GM18517 (cell line): ENCODE measurements around the gene HYAL2.
A peak's percentile ranks its signal among the peaks of the same experiment; 100 is the strongest.
"Not testable (repeated sequence)": the region's sequence is repeated elsewhere in the genome, so short reads cannot be mapped to it uniquely, and the experiment has no call there.

Experiments used
- ATAC-seq: cut with Tn5 transposase; IDR thresholded peaks from one replicate; pipeline ENCODE4 v1.9.1; 2021; ENCODE audit warnings: mild to moderate bottlenecking, moderate library complexity; ENCODE audit not compliant: unreplicated experiment

The HYAL2 gene

GRCh38 chr3:50293079-50293801, 29.3 kb downstream of the HYAL2 start:
- ATAC-seq: no peak

DNA sequence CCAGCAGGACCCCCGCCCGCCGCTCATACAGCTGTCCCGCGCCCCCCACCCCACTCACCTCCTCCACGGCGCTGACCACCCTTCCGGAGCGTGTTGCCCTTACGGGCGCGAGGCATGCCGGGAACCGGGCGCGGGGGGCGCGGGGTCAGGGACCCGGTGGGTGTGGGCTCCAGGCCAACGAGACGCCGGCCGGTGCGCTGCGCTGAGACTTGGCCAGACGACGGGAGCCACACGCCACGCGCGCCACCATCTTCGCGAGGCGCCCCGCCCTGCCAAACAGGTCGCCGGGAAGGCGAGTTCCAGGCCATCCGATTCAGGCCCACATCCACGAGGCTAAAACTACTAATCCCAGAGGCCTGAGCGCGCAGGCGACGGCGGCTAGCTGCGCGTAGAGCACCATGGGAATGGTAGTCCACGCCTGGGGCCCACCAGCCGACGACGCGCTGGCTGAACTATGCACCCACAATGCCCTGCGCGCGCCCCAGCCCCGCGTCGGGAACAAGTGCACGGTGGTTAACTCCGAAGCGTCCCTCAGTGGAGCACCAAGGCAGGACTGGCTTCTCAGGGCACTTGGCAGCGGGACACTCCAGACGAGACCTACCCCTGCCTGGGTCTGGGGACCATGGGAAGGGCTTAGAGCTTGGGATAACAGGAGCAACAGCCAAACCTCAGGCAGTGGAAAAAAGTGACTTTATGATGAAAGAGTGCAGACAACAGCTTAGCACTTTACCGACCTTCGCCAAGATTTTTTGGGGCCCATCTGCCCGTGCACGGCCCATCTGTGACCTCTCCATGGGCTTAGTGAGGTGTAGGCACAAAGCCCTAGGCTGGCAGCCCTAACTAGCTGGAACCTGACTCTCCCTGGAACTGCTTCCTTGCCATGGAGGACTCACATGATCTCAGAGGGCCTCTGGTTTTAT, 30.1 kb downstream of the HYAL2 start, which contains the start of gene IFRD2:
IFRD2 (minus strand) TSS at position 271 of the 920 bp plus-strand sequence; CDS start at position 116, 155 bp downstream.
- peak; percentile 91 for ATAC-seq

DNA sequence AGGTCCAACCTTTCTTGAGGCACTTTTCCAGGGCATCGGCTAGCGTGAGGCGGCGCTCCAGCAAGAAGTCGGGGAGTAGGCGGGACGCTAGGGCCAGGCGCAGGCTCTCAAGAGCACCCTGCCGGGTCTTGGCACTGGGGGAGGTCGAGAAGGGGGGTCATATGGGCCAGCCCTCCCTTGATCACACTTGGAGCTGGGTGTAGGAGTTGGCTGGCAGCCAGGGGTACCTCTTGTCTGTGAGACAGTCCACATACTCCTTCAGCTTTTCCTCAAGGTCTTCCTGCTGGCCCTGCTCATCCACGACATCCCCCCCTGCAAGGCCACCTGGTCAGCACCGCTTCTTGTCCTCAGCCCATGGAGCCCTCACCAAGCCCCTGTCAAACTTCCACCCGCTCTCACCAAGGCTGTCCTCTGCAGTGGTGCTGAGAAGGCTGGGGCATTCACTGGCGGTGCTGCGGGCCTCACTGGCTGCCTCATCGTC, 32.3 kb downstream of the HYAL2 start:
- no peak for ATAC-seq

- no peak for ATAC-seq
Observed at GRCh38 chr3:50289130-50289529, 33.4 kb downstream of the HYAL2 start.

DNA sequence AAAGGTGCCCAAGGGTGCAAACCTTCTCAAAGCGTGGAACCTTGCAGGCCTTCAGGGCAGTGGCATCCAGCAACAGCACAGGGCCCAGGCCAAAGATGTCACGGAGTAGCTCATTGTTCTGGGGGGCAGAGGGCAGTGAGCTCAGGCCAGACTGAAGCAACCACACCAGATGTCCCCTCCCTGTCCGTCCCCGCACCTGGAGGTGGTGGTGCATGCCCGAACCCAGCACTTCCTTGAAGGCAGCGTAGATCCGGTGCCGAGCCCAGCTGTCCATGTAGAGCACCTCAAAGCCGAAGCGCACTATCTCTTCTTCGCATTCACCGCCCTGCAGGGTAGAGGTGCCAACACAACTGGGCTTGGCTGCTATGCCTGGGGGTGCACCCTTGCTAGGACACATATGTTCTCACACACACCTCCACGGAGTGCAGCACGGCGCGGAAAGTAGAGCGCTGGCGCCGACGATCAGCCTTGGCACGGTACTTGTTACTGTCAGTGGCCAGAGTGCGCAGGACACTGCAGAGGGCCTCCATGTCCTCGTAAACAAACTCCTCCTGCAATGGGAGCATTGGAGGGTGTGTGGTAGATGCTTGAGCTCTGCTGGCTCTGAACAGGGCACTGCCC, 34.0 kb downstream of the HYAL2 start:
- ATAC-seq: no peak

DNA sequence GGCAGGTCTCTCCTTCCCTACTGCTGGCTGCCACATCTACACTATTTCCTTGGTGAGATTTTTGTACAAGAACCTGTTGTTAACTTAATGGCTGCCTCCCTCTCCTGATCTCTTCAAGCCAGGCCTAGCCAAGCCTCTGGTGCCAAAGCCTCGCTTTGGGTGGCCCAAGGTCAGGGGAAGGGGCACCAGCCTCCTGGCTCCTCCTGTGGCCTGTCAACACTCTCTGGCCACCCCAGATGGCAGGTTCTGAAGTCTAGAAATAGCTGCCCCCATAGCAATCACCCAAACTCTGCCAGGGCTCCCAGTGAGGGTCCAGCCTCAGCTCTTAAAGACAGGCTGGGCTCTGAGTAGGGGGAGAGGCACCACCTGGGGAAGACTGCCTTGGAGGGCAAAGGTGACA, 35.3 kb downstream of the HYAL2 start:
- no peak for ATAC-seq

DNA sequence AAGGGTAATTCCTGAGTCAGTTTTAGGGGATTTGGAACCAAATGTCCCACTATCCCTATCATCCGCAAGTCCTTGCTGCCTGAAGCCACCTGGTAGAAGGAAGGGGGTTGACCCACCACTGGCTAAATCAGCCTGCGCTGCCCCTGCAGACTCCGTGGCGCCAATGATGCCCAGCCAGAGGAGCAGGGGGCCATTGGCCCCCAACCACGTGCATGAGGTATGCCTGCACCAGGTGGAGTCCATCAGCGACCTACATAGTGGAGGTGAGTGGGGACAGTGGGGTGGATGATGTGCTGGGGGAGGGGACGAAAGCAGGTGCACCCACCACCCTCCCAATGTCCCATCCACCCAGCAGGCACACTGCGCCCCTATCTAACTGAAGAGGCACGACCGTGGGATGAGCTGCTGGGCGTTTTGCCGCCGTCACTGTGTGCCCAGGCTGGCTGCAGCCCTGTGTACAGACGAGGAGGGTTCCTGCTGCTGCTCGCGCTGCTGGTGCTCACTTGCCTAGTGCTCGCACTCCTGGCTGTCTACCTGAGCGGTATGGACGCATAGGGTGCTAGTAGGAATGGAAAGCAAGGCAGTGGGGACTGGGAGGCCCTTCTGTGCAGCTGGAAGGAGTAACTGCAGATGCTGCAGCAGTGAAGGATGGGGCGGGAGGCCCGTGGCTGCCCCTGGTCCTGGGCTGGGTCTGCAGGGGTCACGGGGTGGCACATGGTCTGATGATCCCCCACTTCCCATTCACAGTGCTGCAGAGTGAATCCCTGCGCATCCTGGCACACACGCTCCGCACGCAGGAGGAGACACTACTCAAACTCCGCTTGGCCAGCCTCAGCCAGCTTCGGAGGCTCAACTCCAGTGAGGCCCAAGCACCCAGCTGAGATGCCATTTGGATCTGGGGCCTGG, 36.0 kb downstream of the HYAL2 start:
- ATAC-seq: no peak

- ATAC-seq: not testable (repeated sequence)
Observed at GRCh38 chr3:50284121-50284520, 38.4 kb downstream of the HYAL2 start.

GRCh38 chr3:50279255-50280016, 43.1 kb downstream of the HYAL2 start:
- ATAC-seq: no peak

GRCh38 chr3:50278880-50279224, 43.7 kb downstream of the HYAL2 start, which contains the start of gene LSMEM2:
Gene LSMEM2, plus strand, starts transcription at chr3:50279087. Its CDS starts 27 bp downstream, at chr3:50279114.
- no peak for ATAC-seq

GRCh38 chr3:50278123-50278879, 44.2 kb downstream of the HYAL2 start:
- no peak for ATAC-seq

DNA sequence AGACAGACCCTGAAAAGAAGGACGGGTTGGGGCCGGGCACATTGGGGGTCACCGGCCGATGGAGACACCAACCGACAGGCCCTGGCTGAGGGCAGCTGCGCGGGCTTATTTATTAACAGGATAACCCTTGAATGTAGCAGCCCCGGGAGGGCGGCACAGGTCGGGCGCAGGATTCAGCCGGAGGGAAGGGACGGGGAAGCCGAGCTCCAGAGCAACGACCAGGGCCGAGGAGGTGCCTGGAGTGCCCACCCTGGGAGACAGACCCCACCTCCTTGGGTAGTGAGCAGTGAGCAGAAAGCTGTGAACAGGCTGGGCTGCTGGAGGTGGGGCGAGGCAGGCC, 45.8 kb downstream of the HYAL2 start:
- ATAC-seq: no peak

DNA sequence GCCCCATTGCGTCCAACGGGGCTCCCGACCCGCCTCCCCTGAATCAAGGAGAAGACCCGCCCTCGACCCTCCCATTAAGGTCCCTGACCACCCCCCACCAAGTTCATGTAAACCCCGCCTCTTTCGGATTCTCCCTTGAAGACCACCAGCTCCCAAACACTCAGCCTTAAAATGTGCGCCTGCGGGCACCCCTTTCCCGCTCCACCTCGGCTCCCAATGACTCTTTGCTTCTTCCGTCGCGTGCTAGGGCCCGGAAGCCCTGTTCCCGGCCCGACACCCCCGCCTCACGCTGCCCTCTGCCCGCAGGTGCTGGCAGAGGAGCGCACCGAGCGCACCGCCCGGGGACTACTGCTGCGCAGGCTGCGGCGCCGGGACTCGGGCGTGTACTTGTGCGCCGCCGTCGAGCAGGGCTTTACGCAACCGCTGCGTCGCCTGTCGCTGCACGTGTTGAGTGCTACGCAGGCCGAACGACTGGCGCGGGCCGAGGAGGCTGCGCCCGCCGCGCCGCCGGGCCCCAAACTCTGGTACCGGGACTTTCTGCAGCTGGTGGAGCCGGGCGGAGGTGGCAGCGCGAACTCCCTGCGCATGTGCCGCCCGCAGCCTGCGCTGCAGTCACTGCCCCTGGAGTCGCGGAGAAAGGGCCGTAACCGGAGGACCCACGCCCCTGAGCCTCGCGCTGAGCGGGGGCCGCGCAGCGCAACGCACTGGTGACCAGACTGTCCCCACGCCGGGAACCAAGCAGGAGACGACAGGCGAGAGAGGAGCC, 46.4 kb downstream of the HYAL2 start:
- no peak for ATAC-seq

- ATAC-seq: no peak
Observed at GRCh38 chr3:50275141-50275995, 47.2 kb downstream of the HYAL2 start.

DNA sequence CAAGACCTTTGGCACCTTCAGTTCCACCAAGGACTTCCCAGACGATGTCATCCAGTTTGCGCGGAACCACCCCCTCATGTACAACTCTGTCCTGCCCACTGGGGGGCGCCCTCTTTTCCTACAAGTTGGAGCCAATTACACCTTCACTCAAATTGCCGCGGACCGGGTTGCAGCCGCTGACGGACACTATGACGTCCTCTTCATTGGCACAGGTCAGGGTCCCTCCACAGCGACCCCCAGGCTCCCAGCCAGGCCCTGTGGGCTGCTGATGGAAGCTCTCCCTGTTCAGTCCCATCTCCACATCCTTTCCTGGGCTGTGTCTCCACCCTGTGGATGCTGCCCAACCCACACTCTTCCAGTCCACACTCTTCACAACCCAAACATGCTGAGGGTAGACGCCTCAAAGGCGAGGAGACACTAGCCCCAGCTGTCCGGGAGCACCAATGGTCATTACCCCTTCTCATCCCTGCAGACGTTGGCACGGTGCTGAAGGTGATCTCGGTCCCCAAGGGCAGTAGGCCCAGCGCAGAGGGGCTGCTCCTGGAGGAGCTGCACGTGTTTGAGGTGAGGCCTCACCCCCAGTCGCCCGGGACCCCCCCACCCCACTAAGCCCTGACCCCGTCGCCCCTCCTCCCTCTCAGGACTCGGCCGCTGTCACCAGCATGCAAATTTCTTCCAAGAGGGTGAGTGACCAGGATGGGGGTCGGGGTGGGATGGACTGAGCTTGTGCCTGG, 48.0 kb downstream of the HYAL2 start:
- no peak for ATAC-seq

DNA sequence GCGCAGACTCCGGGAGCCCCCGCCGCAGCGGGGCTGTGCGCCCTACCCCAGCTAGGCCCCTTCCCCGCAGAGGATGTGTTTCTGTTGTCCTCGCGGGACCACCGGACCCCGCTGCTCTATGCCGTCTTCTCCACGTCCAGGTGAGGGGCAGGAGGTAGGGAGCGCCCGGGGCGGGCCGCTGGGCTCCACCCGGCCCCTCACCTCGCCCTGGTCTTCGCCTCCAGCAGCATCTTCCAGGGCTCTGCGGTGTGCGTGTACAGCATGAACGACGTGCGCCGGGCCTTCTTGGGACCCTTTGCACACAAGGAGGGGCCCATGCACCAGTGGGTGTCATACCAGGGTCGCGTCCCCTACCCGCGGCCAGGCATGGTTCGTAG, 48.9 kb downstream of the HYAL2 start:
- ATAC-seq: no peak
